GM10248 (cell line): ENCODE measurements around the gene CFAP299.
"Not testable (repeated sequence)": the region's sequence is repeated elsewhere in the genome, so short reads cannot be mapped to it uniquely, and the experiment has no call there.

Experiments
- CTCF ChIA-PET: fragments of 300-600 bp; sonication (Branson Sonifier 250); formaldehyde crosslinking; extraction: SDS; loops from one replicate; lab custom pipeline; 2021; ENCODE audit warnings: antibody characterized with exemption; lab: Yijun Ruan, JAX
- POLR2A ChIA-PET: fragments of 350-650 bp; sonication (Branson Sonifier 250); formaldehyde crosslinking; extraction: SDS; loops from one replicate; lab custom pipeline; 2020; ENCODE audit warnings: antibody characterized with exemption; lab: Yijun Ruan, JAX
- DNase-seq: peaks from one replicate; pipeline ENCODE4 v3.0.0; 2012; ENCODE audit errors: extremely low spot score
- CTCF ChIP-seq: IDR thresholded peaks from 2 replicates; pipeline ENCODE4 v1.5.1; 2012; ENCODE audit warnings: mild to moderate bottlenecking, low read depth; ENCODE audit errors: extremely low read depth, missing control alignments, control extremely low read depth

The CFAP299 gene

GRCh38 chr4:80717204-80717603 is 381.7 kb downstream of the CFAP299 start:
- CTCF ChIA-PET = no interaction called here
- POLR2A ChIA-PET = no interaction called here
- DNase-seq = no peak
- TF ChIP-seq CTCF = no peak

GRCh38 chr4:80726471-80726870 is 390.9 kb downstream of the CFAP299 start:
- POLR2A ChIA-PET = no interaction called here

GRCh38 chr4:80730158-80730557 is 394.6 kb downstream of the CFAP299 start:
- CTCF ChIA-PET = interaction anchor here (1.2 kb wide), 1 partner anchor 10 kb away, joined by 3 read pairs; no protein-coding TSS in a partner anchor
- POLR2A ChIA-PET = no interaction called here
- DNase-seq = no peak
- TF ChIP-seq CTCF = no peak

More at GRCh38 chr4:80726471-80726870, 390.9 kb downstream of the CFAP299 start:
- no peak for DNase-seq
- CTCF ChIA-PET = no interaction called here
- no peak for TF ChIP-seq CTCF

- ChIA-PET POLR2A (no interaction called here), CTCF (no interaction called here)
- TF ChIP-seq CTCF = no peak
- no peak for DNase-seq
These were observed 395.9 kb downstream of the CFAP299 start for GRCh38 chr4:80731436-80731835.

GRCh38 chr4:80732010-80732409 is 396.5 kb downstream of the CFAP299 start:
- ChIA-PET CTCF (no interaction called here), POLR2A (no interaction called here)
- TF ChIP-seq CTCF = no peak
- no peak for DNase-seq

- no peak for DNase-seq
- ChIA-PET POLR2A (no interaction called here), CTCF (no interaction called here)
- TF ChIP-seq CTCF = no peak
These were observed 404.8 kb downstream of the CFAP299 start for GRCh38 chr4:80740375-80740774.

GRCh38 chr4:80749558-80749957 is 414.0 kb downstream of the CFAP299 start:
- CTCF ChIA-PET, POLR2A ChIA-PET, DNase-seq: not testable (repeated sequence)
